GM19023 (cell line): Measurements from ENCODE around the gene CSF2.
A peak's percentile ranks its signal among the peaks of the same experiment; 100 is the strongest.

Source experiments
- ATAC-seq: cut with Tn5 transposase; IDR thresholded peaks from one replicate; pipeline ENCODE4 v1.9.1; 2021; ENCODE audit warnings: mild to moderate bottlenecking, moderate library complexity; ENCODE audit not compliant: unreplicated experiment

The CSF2 gene

GRCh38 chr5:132086277-132086794 lies 12.7 kb downstream of the CSF2 start:
- no peak for ATAC-seq

- no peak for ATAC-seq
Observed at GRCh38 chr5:132087176-132087575, 13.6 kb downstream of the CSF2 start.

GRCh38 chr5:132087661-132088060 lies 14.1 kb downstream of the CSF2 start:
- no peak for ATAC-seq

- ATAC-seq, result no peak
Observed at GRCh38 chr5:132089363-132089762, 15.8 kb downstream of the CSF2 start.

- no peak for ATAC-seq
Observed at GRCh38 chr5:132090107-132090506, 16.5 kb downstream of the CSF2 start.

GRCh38 chr5:132093271-132093670 lies 19.7 kb downstream of the CSF2 start:
- ATAC-seq, result no peak

- ATAC-seq, result no peak
Observed at GRCh38 chr5:132094393-132095076, 20.9 kb downstream of the CSF2 start.

- no peak for ATAC-seq
Observed at GRCh38 chr5:132095077-132095410, 21.5 kb downstream of the CSF2 start.

- ATAC-seq, result no peak
Observed at GRCh38 chr5:132095424-132095972, 21.9 kb downstream of the CSF2 start.

- no peak for ATAC-seq
Observed at GRCh38 chr5:132096904-132097303, 23.3 kb downstream of the CSF2 start.

GRCh38 chr5:132098151-132098594 lies 24.6 kb downstream of the CSF2 start:
- ATAC-seq, result no peak

- no peak for ATAC-seq
Observed at GRCh38 chr5:132098621-132099020, 25.0 kb downstream of the CSF2 start.

- ATAC-seq, result peak; percentile 41
Observed at GRCh38 chr5:132099076-132099748, 25.6 kb downstream of the CSF2 start.

- no peak for ATAC-seq
Observed at GRCh38 chr5:132099905-132100304, 26.3 kb downstream of the CSF2 start.

GRCh38 chr5:132100672-132101261 lies 27.2 kb downstream of the CSF2 start:
- ATAC-seq, result peak; percentile 23

- ATAC-seq, result no peak
Observed at GRCh38 chr5:132101385-132101880, 27.8 kb downstream of the CSF2 start.

GRCh38 chr5:132102101-132102701 lies 28.6 kb downstream of the CSF2 start:
- no peak for ATAC-seq

GRCh38 chr5:132102944-132103331 lies 29.3 kb downstream of the CSF2 start:
- no peak for ATAC-seq

GRCh38 chr5:132103332-132103951 lies 29.9 kb downstream of the CSF2 start:
- peak; percentile 65 for ATAC-seq

- ATAC-seq, result peak; percentile 19
Observed at GRCh38 chr5:132103969-132104391, 30.4 kb downstream of the CSF2 start.

- no peak for ATAC-seq
Observed at GRCh38 chr5:132104556-132104955, 31.0 kb downstream of the CSF2 start.
